ENCODE data around the gene UAP1. TPM values are rescaled to one million over a fixed set of nuclear protein-coding genes. Genes with fewer than 3 reads are reported as not detected.

The UAP1 gene
- total RNA-seq, 1 experiment from 2014 or later = 26.9 TPM

DNA sequence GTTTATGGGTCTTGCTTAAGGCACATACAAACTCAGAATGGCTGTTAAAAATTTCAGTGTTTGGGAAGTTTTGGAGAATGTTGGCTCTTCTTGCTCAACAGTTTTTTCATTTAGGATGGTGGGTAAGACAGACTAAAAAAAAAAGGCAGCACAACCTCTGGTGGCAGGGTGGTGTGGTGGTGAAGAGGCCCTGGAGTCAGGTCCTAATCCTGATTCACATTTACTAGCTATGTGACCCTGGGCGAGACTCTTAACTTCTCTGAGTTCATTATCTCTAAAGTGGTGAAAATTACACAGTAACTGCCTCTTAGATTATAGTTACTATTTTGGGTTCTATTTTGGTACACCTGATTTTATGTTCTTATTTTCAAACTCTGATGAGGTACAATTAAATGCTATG, 11.6 kb downstream of the UAP1 start:
- Histone ChIP-seq H4K20me1 (ENCODE audit: control insufficient read depth, insufficient read depth, insufficient read length) (no peaks in the 10 kb centered on the region), H3K18ac (ENCODE audit: insufficient read length, low read depth, low read length) (no peak overlapping the region), H3K27me3 (ENCODE audit: insufficient read depth, low read length) (no peaks in the 10 kb centered on the region), H3K9ac (ENCODE audit: extremely low read depth, insufficient read length, low read length) (no peak overlapping the region), H4K8ac (replicated peaks; ENCODE audit: insufficient read length, low read depth, low read length) (no peak overlapping the region), H4K5ac (ENCODE audit: insufficient read length, low read depth, low read length) (no peak overlapping the region), H3K4ac (ENCODE audit: low read depth, low read length) (no peak overlapping the region), H3K23me2 (ENCODE audit: insufficient read length, low read depth, low read length, poor library complexity, severe bottlenecking) (no peaks in the 10 kb centered on the region), H2BK15ac (ENCODE audit: low read depth, low read length) (no peak overlapping the region), H3K56ac (ENCODE audit: insufficient read length, low read depth, low read length) (no peak overlapping the region), H3K4me2 (ENCODE audit: insufficient read depth, insufficient read length, low read length) (no peak overlapping the region), H3K4me1 (ENCODE audit: insufficient read depth, low read length) (no peaks in the 10 kb centered on the region), H2AK5ac (ENCODE audit: insufficient read length, low read length) (no peak overlapping the region), H2BK12ac (ENCODE audit: insufficient read length, low read depth, low read length) (no peak overlapping the region), H3K79me1 (ENCODE audit: insufficient read depth, low read depth, low read length, poor library complexity, severe bottlenecking) (no peaks in the 10 kb centered on the region), H4K91ac (ENCODE audit: insufficient read length, low read depth, low read length) (no peak overlapping the region), H2BK5ac (ENCODE audit: insufficient read length, low read length) (no peak overlapping the region), H3K79me2 (ENCODE audit: insufficient read depth, low read length) (no peaks in the 10 kb centered on the region), H3K9me3 (ENCODE audit: control insufficient read depth, low read depth, low read length) (no peaks in the 10 kb centered on the region), H3K23ac (ENCODE audit: insufficient read length, low read depth, low read length) (no peak overlapping the region), H3T11ph (ENCODE audit: low read length) (no peak overlapping the region), H3K27ac (ENCODE audit: insufficient read length, low read depth, low read length) (no peak overlapping the region), H2BK20ac (ENCODE audit: low read depth, low read length, poor library complexity, severe bottlenecking) (no peak overlapping the region), H2BK120ac (ENCODE audit: low read depth, low read length, poor library complexity, severe bottlenecking) (no peak overlapping the region), H2AFZ (ENCODE audit: low read length) (no peak overlapping the region), H3K14ac (ENCODE audit: insufficient read depth, low read length) (no peak overlapping the region)
- WGBS (ENCODE audit: extremely low coverage, insufficient read length, low lambda C conversion rate) = no CpG with 5 or more reads among the region's 1 CpG
- TF ChIP-seq, protein P1, sequence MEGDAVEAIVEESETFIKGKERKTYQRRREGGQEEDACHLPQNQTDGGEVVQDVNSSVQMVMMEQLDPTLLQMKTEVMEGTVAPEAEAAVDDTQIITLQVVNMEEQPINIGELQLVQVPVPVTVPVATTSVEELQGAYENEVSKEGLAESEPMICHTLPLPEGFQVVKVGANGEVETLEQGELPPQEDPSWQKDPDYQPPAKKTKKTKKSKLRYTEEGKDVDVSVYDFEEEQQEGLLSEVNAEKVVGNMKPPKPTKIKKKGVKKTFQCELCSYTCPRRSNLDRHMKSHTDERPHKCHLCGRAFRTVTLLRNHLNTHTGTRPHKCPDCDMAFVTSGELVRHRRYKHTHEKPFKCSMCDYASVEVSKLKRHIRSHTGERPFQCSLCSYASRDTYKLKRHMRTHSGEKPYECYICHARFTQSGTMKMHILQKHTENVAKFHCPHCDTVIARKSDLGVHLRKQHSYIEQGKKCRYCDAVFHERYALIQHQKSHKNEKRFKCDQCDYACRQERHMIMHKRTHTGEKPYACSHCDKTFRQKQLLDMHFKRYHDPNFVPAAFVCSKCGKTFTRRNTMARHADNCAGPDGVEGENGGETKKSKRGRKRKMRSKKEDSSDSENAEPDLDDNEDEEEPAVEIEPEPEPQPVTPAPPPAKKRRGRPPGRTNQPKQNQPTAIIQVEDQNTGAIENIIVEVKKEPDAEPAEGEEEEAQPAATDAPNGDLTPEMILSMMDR (conservative IDR thresholded peaks at IDR 0.05) = no peak
- Mint-ChIP-seq H3K4me1 (no peaks in the 10 kb centered on the region), H3K36me3 (ENCODE audit: insufficient read depth in 1 of 3, low read depth in 3 of 3) (peaks cover 0 to 5% (median 1%) of the 10 kb centered on the region in 3 experiments; a peak in 4 of 7 replicates), H3K9me3 (no peaks in the 10 kb centered on the region), H3K27ac (no peak overlapping the region; a peak in 1 of 7 replicates), H3K4me3 (no peak overlapping the region), H3K27me3 (ENCODE audit: low read depth) (no peaks in the 10 kb centered on the region)
- no peak for DNase-seq

All from H9 (cell line).